ENCODE measurements around the gene OR5K2. TPM values are rescaled to one million over a fixed set of nuclear protein-coding genes. Genes with fewer than 3 reads are reported as not detected.

The OR5K2 gene
- total and polyA plus RNA-seq, 2 of the 4 experiments (the other 2 are of a cell fraction), result not detected

DNA sequence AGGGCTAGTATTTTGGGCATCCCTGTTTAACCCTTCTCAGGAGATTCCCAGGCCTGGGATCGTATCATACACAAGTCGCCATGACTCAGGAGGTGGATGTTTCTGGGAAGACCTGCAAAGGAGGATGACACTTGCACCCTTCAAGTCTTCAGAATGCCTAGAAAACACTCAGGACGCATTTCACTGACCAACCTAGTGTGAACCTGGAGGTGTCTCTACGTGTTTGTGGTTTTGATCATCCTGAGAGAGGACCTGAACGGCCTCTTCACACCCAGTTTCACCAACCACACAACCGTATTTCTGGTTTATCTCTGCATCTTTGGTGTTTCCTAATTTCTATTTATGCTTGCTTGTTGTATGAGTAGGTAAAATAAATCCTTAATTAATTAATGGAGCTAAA is 28.0 kb downstream of the OR5K2 start:
- Histone ChIP-seq H3K4me2 (ENCODE audit: low read depth, low read length) (no peak overlapping the region), H3K18ac (ENCODE audit: low read depth, low read length) (no peak overlapping the region), H3K27ac (ENCODE audit: insufficient read depth, low read length) (no peak overlapping the region), H2BK20ac (ENCODE audit: low read depth, low read length) (no peak overlapping the region), H3K79me1 (ENCODE audit: low read depth in 1 of 2, low read length in 2 of 2) (peaks cover 14 to 15% of the 10 kb centered on the region in 2 experiments), H3K23ac (ENCODE audit: low read depth, low read length) (no peak overlapping the region), H2BK5ac (ENCODE audit: low read depth, low read length, poor library complexity, severe bottlenecking) (no peak overlapping the region), H2AK9ac (replicated peaks; ENCODE audit: low read depth, low read length, poor library complexity) (no peak overlapping the region), H4K20me1 (ENCODE audit: insufficient read depth, low read length) (no peaks in the 10 kb centered on the region), H3K9me3 (ENCODE audit: control insufficient read depth, insufficient read depth, low read length) (no peaks in the 10 kb centered on the region), H4K8ac (ENCODE audit: low read depth in 2 of 2, low read length in 2 of 2) (no peak overlapping the region), H2AFZ (replicated peaks; ENCODE audit: low read length, poor library complexity) (peak overlapping the region; percentile 13), H3K36me3 (ENCODE audit: control insufficient read depth, insufficient read depth, low read length) (no peaks in the 10 kb centered on the region), H3K4ac (ENCODE audit: low read depth, low read length) (no peak overlapping the region), H3K9ac (ENCODE audit: low read depth, low read length) (no peak overlapping the region), H3K9me1 (ENCODE audit: insufficient read depth, low read length) (no peaks in the 10 kb centered on the region), H3K4me3 (ENCODE audit: insufficient read depth, low read depth, low read length) (no peak overlapping the region), H4K91ac (ENCODE audit: insufficient read depth, low read depth, low read length) (no peak overlapping the region), H3K56ac (ENCODE audit: extremely low read depth, insufficient read depth, low read length) (no peak overlapping the region), H2AK5ac (ENCODE audit: low read depth, low read length) (no peak overlapping the region), H3K4me1 (ENCODE audit: control insufficient read depth, insufficient read depth, low read length) (no peaks in the 10 kb centered on the region), H3K14ac (replicated peaks; ENCODE audit: low read depth, low read length) (no peak overlapping the region), H4K5ac (ENCODE audit: low read depth, low read length) (no peak overlapping the region), H2BK15ac (ENCODE audit: low read depth, low read length) (no peak overlapping the region), H2BK120ac (ENCODE audit: low read depth, low read length) (no peak overlapping the region), H3K27me3 (ENCODE audit: control insufficient read depth, insufficient read depth, low read length) (no peaks in the 10 kb centered on the region; the same call in 1 of the 2 replicates)
- DNase-seq (no peak), ATAC-seq (ENCODE audit: low read depth) (no peak)
- dilution Hi-C loops (cut with HindIII; ENCODE audit: low sequenced_read_pairs, unreplicated experiment) (no loop called here), in situ Hi-C loops (cut with MboI; ENCODE audit: low sequenced_read_pairs) (no loop called here), intact Hi-C loops (cut with micrococcal nuclease) (no loop called here)
- POLR2A ChIA-PET (ENCODE audit: unreplicated experiment), result no interaction called here
- CTCF ChIA-PET, result no interaction called here
- BruUV-seq (replicated peaks), result no TSS peak
- TF ChIP-seq RFX5 (IDR thresholded peaks at IDR 0.05; ENCODE audit: low read depth, low read length) (no peak), MAZ (IDR thresholded peaks at IDR 0.05; ENCODE audit: borderline replicate concordance, low read depth, low read length) (no peak), POLR2A (IDR thresholded peaks at IDR 0.05; ENCODE audit: low read depth, low read length) (no peak), NFE2L2 (IDR thresholded peaks at IDR 0.05; ENCODE audit: low read depth, low read length) (no peak), FOS (IDR thresholded peaks at IDR 0.05; ENCODE audit: low read depth, low read length) (no peak), MXI1 (IDR thresholded peaks at IDR 0.05; ENCODE audit: borderline replicate concordance, low read depth, low read length) (no peak), BHLHE40 (IDR thresholded peaks at IDR 0.05; ENCODE audit: low read depth, low read length) (no peak), CEBPB (IDR thresholded peaks at IDR 0.05; ENCODE audit: low read depth, low read length) (no peak), SMC3 (IDR thresholded peaks at IDR 0.05; ENCODE audit: low read depth, low read length) (no peak), RAD21 (IDR thresholded peaks at IDR 0.05; ENCODE audit: low read length) (no peak), RCOR1 (IDR thresholded peaks at IDR 0.05; ENCODE audit: insufficient replicate concordance, low read length) (no peak)
- TF ChIP-seq, protein P1, sequence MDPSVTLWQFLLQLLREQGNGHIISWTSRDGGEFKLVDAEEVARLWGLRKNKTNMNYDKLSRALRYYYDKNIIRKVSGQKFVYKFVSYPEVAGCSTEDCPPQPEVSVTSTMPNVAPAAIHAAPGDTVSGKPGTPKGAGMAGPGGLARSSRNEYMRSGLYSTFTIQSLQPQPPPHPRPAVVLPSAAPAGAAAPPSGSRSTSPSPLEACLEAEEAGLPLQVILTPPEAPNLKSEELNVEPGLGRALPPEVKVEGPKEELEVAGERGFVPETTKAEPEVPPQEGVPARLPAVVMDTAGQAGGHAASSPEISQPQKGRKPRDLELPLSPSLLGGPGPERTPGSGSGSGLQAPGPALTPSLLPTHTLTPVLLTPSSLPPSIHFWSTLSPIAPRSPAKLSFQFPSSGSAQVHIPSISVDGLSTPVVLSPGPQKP (IDR thresholded peaks at IDR 0.05; ENCODE audit: borderline replicate concordance, low read depth, low read length), result no peak
- TF ChIP-seq, protein P2, sequence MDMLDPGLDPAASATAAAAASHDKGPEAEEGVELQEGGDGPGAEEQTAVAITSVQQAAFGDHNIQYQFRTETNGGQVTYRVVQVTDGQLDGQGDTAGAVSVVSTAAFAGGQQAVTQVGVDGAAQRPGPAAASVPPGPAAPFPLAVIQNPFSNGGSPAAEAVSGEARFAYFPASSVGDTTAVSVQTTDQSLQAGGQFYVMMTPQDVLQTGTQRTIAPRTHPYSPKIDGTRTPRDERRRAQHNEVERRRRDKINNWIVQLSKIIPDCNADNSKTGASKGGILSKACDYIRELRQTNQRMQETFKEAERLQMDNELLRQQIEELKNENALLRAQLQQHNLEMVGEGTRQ (IDR thresholded peaks at IDR 0.05; ENCODE audit: low read depth, low read length), result no peak
- TF ChIP-seq, protein P3, sequence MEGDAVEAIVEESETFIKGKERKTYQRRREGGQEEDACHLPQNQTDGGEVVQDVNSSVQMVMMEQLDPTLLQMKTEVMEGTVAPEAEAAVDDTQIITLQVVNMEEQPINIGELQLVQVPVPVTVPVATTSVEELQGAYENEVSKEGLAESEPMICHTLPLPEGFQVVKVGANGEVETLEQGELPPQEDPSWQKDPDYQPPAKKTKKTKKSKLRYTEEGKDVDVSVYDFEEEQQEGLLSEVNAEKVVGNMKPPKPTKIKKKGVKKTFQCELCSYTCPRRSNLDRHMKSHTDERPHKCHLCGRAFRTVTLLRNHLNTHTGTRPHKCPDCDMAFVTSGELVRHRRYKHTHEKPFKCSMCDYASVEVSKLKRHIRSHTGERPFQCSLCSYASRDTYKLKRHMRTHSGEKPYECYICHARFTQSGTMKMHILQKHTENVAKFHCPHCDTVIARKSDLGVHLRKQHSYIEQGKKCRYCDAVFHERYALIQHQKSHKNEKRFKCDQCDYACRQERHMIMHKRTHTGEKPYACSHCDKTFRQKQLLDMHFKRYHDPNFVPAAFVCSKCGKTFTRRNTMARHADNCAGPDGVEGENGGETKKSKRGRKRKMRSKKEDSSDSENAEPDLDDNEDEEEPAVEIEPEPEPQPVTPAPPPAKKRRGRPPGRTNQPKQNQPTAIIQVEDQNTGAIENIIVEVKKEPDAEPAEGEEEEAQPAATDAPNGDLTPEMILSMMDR (conservative IDR thresholded peaks at IDR 0.05; ENCODE audit: low read depth, low read length), result no peak
- no CpG with 5 or more reads among the region's 6 CpGs for WGBS, 2 experiments (ENCODE audit: extremely low coverage in 2 of 2, insufficient read length in 1 of 2)
